ENCODE data around the gene EHD4.

EHD4 gene

GRCh38 chr15:41981371-41982132 is 9.2 kb upstream of the EHD4 start:
- no peak for DNase-seq (ENCODE audit: low read depth in 2 of 3, low spot score in 1 of 3)

- no peak for DNase-seq (ENCODE audit: low read depth in 2 of 3, low spot score in 1 of 3)
Observed at GRCh38 chr15:41980654-41981323, 8.4 kb upstream of the EHD4 start.

GRCh38 chr15:41979493-41980266 is 7.3 kb upstream of the EHD4 start:
- no peak for DNase-seq (ENCODE audit: low read depth in 2 of 3, low spot score in 1 of 3)

- DNase-seq (ENCODE audit: low read depth in 2 of 3, low spot score in 1 of 3): no peak
Observed at GRCh38 chr15:41978534-41978933, 6.2 kb upstream of the EHD4 start.

GRCh38 chr15:41977757-41978383 is 5.5 kb upstream of the EHD4 start:
- DNase-seq (ENCODE audit: low read depth in 2 of 3, low spot score in 1 of 3): no peak

GRCh38 chr15:41975669-41976068 is 3.3 kb upstream of the EHD4 start:
- no peak for DNase-seq (ENCODE audit: low read depth in 2 of 3, low spot score in 1 of 3)

- DNase-seq (ENCODE audit: low read depth in 2 of 3, low spot score in 1 of 3): no peak
Observed at GRCh38 chr15:41974041-41974440, 1.7 kb upstream of the EHD4 start.

- DNase-seq (ENCODE audit: low read depth in 2 of 3, low spot score in 1 of 3): no peak
Observed at GRCh38 chr15:41971895-41972252, 483 bp downstream of the EHD4 start.

- peak; percentile 63 to 73 (median 71) for DNase-seq (ENCODE audit: low read depth in 2 of 3, low spot score in 1 of 3)
Observed at GRCh38 chr15:41971089-41971894, 1.1 kb downstream of the EHD4 start.

GRCh38 chr15:41970456-41970855 is 1.9 kb downstream of the EHD4 start:
- DNase-seq (ENCODE audit: low read depth in 2 of 3, low spot score in 1 of 3): no peak

- DNase-seq (ENCODE audit: low read depth in 2 of 3, low spot score in 1 of 3): peak in 1 of 3 donors; percentile 19
Observed at GRCh38 chr15:41969851-41970431, 2.4 kb downstream of the EHD4 start.

- DNase-seq (ENCODE audit: low read depth in 2 of 3, low spot score in 1 of 3): no peak
Observed at GRCh38 chr15:41968701-41969100, 3.7 kb downstream of the EHD4 start.

GRCh38 chr15:41967506-41968206 is 4.7 kb downstream of the EHD4 start:
- no peak for DNase-seq (ENCODE audit: low read depth in 2 of 3, low spot score in 1 of 3)

GRCh38 chr15:41966920-41967465 is 5.4 kb downstream of the EHD4 start:
- DNase-seq (ENCODE audit: low read depth in 2 of 3, low spot score in 1 of 3): no peak

- no peak for DNase-seq (ENCODE audit: low read depth in 2 of 3, low spot score in 1 of 3)
Observed at GRCh38 chr15:41966414-41966812, 5.9 kb downstream of the EHD4 start.

GRCh38 chr15:41965441-41966413 is 6.6 kb downstream of the EHD4 start:
- no peak for DNase-seq (ENCODE audit: low read depth in 2 of 3, low spot score in 1 of 3)

GRCh38 chr15:41961595-41962202 is 10.7 kb downstream of the EHD4 start:
- DNase-seq (ENCODE audit: low read depth in 2 of 3, low spot score in 1 of 3): no peak

- no peak for DNase-seq (ENCODE audit: low read depth in 2 of 3, low spot score in 1 of 3)
Observed at GRCh38 chr15:41961001-41961518, 11.3 kb downstream of the EHD4 start.

Measured in stimulated activated CD4-positive, alpha-beta T cell treated with anti-CD3 and anti-CD28 coated beads, Interleukin-12 subunit alpha, Interleukin-12 subunit beta, amount 100 ng/mL, for 48 hours (primary cell).